Activated T-helper 1 cell treated with anti-CD3 and anti-CD28 coated beads, Interleukin-2, amount 50 U/mL, for 16 hours (primary cell): Measurements from ENCODE around the gene INTS12.

ENCODE experiments used
- DNase-seq, 2 donors: peaks; one replicate each; pipeline ENCODE4 v3.0.0-alpha.2; 2020; ENCODE audit warnings: low read depth in 1 of 2, low spot score in 1 of 2

INTS12 gene

DNA sequence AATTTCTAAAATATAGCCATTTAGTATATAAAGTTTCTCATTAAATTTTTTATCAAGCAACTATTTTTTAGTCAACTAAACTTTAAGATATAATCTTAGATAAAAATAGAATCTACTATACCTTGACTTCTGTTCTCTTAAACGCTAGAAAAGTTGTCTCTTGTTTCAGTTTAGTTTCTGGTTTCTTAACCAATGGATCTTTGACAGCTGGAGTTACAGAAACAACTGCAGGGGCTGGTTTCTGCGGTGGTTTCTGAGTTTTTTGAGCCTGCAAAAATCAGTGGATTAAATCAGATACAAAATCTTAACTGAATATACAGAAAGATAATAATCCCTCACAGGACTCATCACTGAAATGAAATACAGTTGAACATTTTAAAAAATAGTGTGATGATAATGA, 21.9 kb downstream of the INTS12 start:
- DNase-seq: no peak

DNA sequence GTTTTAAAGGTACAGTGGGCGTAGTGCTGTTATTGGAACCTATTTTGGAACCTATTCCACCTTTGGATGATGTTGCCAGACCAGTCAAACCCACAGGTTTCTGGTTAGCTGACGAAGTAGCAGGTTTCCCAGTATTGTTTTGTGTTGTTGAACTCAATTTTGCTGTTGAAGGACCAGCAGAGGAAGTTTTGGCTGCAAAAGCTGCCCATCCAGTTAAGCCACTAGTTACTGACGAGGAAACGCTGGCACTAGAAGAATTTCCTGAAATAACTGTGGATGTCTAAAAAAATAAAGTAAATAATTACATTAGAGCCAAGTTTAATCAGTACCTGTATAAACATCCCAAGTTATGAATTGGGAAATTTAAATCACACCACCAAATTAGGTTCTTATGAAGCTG, 25.5 kb downstream of the INTS12 start:
- no peak for DNase-seq

DNA sequence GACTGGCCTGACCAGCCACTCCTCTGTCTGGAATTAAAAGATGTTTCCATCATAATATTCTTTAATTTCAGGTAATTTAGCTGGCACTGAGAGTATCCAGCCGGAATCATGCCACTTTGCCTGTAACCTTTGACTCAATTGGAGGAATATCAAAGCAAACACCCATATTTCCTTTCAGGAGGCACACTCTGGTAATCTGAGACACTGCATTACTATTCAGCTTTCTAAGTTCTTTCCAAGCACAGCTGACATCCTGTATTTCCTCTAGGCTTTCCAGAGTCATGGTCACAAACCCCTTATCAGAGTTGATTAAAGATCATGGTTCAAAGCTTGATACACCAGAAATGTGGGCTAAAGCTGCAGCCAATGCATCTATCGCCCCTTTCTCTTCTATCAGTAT, 29.3 kb downstream of the INTS12 start:
- DNase-seq: no peak

DNA sequence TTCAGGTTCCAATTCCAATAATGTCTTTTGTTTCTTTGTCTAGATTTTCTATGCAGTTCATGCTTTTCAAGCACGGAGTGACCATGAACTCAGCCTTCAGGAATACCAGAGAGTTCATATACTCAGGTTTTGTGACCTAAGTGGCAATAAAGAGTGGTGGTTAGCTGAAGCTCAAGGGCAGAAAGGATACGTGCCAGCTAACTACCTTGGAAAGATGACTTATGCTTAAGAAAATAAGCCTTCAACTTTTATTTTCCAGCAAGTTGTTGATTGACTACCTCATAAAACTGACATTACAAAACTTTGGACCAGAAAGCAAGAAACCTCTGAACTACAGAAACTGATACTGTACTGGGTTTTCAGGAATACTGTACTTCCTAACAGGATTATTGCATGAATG, 30.8 kb downstream of the INTS12 start:
- DNase-seq: no peak

DNA sequence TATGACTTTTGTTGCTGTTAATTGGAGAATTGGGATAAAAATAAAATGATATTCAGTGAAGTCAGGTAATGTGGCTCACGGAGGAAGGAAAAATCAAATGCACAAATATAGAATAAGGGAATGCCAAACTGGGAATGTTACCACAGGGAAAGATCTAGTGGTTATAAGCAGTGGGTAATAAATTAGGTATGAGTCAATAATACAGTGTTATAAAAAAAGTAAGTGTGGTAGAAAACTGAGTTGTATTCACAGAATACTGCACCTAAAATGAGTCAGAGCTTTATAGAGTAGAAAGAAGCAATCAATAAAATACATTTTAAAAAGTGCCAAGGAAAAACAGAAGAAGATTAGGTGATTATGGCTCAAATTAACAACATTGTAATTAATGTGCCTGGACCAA, 34.5 kb downstream of the INTS12 start:
- no peak for DNase-seq

DNA sequence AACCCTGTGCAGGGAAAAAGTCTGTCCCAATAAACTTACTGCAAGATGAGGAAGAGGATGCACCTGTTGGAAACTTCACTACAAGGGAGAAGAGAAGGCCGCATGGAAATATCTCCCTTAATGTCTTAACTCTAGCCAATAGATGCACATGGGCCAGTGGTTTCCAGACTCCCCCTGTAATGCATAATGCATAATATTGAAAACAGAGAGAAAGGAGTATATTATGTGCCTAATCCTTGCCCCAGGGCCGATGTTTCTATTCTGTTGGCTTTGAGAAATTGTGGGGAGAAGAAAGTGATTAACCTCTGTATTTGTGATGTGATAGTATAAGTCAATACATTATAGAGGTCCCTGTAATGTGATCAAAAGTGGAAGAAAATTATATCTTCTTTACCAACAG, 37.2 kb downstream of the INTS12 start:
- no peak for DNase-seq

DNA sequence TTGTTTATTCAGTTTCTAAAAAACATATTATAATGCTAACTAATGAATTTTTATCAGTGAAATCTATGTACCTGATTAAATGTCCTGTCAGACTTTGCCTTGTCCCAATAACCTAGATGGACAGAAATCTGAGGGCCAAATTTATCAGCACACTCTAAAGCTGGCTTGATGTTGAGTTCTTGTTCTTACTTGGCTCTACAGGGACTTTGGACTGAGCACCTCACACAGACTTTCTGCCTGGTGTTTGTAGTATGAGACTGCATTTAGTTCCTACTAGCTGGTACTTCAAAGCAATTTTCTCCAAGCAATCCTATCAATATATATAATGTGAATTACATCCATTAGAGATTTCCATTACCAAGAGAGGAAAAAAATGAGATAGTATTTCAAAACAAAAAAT, 37.8 kb downstream of the INTS12 start:
- no peak for DNase-seq

DNA sequence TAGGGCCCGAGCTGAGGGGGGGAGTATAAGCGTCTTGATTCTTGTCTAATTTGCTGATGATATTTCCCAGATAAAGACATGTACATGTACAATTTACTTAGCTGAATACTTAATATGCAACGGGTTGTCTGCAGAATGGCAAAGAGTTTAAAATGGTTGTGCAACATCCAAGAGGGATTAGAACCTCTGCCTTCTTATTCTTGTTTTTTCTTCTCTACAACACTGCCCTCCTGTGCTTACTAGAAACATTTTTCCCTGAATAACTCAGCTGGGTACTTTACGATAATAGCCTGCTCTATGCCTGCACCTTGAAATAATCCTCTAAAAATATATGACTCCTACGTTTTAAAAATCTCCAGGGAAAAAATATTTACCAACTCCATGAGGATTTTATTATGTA, 41.8 kb downstream of the INTS12 start:
- no peak for DNase-seq

DNA sequence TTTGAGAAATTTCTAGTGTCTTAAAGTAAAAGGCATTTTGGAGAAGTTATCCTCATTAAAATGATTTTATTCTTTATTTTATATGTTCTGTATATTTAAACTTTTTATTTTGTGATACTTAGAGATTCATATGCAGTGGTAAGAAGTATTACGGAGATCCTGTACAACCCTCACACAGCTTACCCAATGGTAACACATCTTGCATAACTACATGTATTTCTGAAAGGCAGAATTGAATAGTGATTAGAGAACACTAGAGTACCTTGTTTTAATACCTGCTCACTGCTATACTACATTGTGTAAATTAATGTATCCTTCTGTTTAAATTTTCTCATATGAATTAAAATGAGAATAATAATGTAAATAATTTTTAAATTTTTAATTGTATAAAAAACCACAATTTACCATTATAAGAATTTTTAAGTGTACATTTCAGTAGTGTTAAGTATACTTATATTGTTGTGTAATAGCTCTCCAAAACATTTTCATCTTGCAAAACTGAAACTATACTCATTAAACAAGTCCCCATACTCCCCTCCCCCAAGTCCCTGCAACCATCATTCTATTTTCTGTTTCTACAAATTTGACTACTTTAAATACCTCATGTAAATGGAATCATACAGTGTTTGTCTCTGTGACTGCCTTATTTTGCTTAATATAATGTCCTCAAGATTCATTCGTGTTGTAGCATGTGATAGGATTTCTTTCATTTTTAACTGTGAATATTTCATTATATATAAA, 45.4 kb downstream of the INTS12 start:
- DNase-seq: no peak

DNA sequence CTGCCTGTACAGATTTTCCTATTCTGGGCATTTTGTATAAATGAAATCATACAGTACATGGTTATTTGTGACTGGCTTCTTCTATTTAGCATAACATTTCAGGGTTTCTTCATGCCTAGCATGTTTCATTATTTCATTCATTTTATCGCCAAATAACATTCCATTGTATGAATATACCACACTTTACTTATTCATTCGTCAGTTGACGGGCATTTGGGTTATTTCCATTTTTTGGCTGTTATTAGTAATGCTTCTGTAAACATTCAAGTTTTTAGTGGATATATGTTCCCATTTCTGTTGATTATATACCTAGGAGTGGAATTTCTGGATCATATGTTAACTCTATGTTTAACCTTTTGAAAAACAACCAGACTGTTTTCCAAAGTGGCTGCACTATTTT, 47.5 kb downstream of the INTS12 start:
- DNase-seq: no peak

DNA sequence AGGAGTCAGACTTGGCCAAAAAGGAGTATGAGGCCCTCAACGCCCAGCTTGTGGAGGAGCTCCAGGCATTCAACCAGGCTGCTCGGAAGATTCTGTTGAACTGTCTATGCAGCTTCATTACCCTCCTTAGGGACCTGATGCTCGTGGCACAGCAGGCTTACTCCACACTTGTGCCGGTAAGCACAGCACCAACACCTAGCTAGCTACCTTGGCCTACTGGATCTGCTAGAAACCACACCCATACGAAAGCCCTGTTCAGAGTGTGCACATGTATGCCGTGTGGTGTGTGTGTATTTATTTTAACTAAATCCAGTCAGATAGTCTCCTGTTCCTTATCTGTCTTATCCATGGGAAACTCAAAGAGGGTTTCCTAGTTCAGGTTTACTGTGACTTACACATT, 49.3 kb downstream of the INTS12 start:
- no peak for DNase-seq

DNA sequence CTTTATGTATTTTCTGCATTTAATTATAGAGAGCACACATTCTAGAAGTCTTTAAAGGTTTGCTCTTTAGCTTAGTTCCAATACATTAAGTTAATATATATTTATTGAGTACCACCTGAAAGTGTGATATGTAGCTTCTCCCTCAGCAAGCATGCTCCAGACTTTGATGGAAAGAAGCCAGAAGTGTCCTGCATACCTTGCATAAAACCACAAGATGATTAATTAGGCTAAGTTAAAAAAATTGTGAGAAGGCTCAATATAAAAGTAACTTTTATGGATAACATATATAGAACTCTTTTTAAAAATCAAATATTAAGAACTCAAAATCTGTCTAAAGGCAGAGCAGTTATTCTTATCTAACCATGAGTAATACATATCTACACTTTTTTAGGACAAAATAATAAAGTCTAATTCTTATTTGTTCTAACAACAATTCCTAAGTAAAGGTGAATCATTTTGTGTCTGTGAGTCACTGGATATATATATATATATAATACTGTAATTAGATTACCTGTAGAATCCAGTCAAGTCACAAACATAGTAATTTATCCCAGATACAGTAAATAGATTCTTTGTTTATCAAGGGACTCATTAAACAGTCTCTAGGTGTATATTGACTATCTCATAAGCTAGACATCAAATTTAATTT, 51.2 kb downstream of the INTS12 start:
- DNase-seq: no peak

DNA sequence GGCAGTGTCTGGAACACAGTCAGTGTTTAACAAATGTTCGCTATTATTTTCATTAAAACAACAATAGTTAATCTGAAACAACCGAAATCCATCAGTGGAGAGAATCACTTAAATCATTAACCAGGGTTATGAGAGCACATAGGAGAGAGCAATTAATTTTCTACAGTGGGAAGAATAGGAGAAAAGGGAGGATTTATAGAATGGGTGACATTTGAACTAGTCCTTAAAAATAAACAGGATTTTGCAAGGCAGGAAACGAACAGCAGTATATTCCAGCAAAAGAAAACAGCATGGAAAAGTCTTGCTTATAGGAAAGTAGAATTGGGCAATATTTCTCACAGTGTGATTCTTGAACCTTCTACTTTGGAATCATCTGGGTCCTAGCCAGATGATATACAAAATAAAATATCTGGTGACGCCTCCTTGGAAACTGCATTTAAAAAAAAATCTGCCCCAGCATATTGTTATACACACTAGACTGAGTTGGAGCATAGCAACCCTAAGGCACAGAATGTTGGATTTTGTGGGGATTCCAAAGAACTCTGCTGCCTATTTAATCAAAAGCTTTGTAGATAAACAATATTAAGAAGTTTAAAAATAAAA, 56.1 kb downstream of the INTS12 start:
- no peak for DNase-seq

DNA sequence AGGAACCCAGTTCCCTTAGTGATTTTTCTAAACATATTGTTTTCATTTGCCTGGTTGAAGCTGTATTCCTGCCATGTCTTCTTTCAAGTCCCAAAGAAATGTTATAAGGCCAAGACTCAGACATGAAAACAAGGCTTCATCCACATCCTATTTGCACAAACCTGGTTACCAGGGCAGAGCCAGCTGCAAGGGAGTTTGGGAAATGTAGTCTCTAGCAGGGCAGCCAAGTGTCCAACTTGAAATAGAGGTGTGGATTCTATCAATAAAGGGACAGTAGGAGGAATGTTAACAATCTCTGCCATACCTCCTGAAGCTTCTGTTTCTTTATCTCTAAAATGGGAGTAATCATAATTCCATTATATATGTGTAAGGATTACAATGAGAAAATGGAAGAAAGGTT, 56.6 kb downstream of the INTS12 start:
- DNase-seq: no peak

DNA sequence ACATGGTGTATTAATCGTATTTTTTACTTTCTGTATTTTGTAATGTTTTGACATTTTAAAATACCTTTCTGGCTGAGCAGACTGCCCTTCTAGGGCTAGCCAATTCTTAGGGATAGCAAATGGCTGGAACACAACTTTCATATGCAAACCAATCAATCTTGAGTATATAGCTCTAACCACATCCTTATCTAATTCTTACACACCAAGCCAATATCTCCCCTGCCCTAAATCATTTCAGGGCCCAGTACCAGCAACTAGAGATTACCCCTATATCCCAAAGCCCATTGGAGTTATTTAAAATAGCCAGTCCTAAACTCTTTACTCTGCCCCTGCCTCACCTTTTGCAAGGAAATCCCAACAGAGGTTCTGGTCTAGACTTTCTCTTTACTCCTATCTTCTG, 58.3 kb downstream of the INTS12 start:
- DNase-seq: no peak

DNA sequence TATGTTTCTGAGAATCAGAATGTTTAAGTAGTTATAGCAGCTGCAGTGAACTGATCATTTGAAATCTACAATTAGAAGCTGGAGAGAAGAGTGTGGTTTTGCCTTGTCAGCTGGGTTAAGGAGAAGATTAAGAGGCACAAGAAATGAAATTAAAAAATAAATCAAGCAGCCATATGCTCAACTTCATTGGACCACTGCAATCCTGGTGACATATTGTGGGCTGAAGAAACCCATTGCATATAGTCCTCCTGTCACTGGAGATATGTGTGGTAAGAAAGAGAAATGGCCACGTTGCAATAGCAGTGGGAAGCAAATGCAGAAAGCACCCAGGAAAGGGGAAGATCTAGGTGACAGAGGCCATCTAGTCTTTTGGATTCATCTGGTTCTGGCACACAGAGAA, 63.0 kb downstream of the INTS12 start:
- DNase-seq: no peak

DNA sequence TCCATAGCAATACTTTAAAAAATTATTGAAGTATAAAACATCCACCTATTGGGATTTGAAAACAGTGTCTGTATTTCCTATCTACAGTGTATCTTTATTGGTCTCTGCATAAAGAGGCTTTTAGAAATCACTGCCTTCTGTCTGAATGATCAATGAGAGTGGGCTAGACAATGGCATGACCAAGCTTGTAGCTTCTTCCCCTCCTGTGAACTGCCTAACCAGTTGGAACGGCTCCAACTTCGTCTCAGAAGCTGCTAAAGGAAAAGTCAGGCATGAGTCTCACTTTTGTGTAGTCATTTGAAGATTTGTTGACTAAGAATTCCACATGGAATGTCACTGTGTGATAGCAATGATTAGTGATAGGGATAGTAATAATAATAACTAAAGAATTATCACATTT, 64.2 kb downstream of the INTS12 start:
- DNase-seq: no peak

DNA sequence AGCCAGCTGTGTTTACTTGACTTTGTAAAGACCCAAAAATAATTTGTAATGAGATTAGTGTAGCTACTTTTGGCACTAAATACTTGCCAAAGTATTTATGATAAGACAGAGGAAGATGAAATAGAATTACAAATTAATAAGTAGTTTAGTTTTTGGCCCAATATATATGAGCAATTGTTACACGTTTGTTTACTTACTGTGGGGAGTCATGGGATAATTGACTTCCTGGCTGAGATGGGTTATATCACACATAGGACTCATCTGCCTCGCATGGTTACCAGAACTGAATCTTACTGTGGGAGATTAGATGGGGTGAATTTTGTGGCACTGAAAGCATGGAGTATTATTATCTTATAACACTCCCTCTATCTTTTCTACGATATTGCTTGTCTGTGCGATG, 66.6 kb downstream of the INTS12 start:
- no peak for DNase-seq

DNA sequence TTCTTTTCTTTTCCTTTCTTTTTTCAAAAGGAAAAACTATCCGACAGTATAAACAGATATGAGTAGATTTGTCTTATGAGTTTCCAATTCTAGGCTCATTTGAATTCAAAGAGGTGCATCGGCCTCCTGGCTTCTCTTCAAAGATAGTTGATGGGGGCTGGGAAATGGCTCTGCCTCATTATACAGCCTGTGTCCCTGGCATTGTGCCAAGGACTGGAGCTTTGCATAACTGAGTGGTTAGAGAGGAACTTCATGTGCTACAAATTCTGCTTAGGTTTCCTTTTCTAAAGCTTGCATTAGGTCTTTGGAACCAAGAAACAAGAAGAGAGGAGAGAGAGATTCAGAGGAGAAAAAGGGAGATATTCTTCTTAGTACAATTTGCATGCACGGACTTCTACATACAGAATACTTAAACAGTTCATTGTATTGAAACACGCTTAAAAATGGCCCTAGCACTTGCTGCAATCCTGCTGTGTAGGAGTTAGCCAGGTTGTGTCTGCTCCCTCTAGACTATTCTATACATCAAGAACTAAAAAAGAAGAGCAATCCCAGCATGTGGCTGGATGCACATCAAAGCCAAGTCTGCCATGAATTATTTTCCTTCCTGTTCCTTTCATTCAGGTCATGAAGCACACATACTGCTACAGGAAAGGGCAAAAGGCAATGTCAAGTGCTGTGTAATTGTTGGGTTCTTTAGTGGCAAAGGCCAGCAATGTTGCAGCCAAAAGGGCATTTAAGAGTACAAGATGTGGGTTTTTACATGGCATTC, 70.9 kb downstream of the INTS12 start:
- DNase-seq: no peak

DNA sequence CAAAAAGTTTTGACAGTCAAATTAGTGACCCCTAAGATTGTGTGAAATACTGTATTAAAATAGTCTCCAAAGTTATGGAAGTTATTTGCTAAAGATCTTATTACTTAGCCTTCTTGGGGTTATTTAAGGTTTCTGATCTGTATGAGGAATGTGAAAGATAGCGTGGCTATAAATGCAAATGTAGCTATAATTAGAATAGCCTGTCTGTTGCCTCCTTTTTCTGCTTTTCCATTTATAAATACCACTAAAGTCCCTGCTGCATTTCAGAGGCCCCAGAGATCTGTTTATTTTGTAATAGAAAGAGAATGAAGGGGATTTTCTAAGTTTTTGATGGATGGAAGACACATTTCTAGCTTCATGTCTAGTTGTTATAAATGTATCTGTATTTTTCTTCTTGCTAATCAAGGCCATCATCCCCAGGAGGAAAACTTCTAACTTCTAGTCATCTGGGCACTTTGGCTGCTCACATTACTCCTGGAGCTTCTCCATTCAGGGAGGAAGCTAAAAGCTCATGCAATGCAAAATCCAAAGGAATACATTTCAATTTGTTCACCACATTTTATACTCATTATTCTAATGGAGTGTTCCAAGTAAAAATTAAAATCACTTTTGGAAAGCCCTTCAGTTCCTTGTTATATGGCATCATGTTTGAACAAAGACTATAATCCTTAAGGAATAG, 73.9 kb downstream of the INTS12 start:
- DNase-seq: no peak

DNA sequence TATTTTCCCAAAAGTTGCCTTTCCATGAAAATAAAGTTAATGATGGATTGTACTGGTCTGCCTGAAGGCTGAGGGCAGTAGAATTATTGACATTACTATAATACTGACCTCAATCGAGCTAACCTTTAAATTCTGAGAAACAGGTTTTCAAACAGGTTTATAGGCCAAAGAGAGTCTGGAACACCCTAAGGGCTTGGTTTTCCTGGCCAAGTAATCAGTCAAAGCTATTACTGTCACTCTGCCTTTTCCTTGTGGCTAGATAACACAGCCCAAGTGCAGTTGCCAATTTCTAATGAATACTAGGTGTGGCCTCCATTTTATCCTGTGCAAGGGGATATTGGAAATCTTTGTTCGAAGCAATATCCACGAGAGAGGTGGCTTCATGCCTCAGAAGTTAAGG, 75.2 kb downstream of the INTS12 start:
- no peak for DNase-seq
